ENCODE results near the gene TRAF2. TPM values are rescaled to one million over a fixed set of nuclear protein-coding genes. Genes with fewer than 3 reads are reported as not detected.

TRAF2 gene
- total and polyA plus RNA-seq, 9 of the 15 experiments (the other 6 are each of a cell fraction or from before 2014, with no cell fraction given), result 0.24 to 45.2 (median 18.0) TPM

GRCh38 chr9:136958473-136958872 is 72.2 kb downstream of the TRAF2 start (continued):
- TF ChIP-seq MTA3 (IDR thresholded peaks at IDR 0.05; ENCODE audit: borderline replicate concordance), result no peak
- TF ChIP-seq CUX1 (CRISPR knock-in tag; IDR thresholded peaks at IDR 0.05), result no peak
- TF ChIP-seq ZNF263 (CRISPR knock-in tag; IDR thresholded peaks at IDR 0.05; ENCODE audit: borderline replicate concordance), result no peak
